Measurements from ENCODE around the gene IL12A. TPM values are rescaled to one million over a fixed set of nuclear protein-coding genes. Genes with fewer than 3 reads are reported as not detected.

Gene IL12A
- total and polyA plus RNA-seq, 10 of the 15 experiments (the other 5 are each of a cell fraction or from before 2014, with no cell fraction given): 0.50 to 10.9 (median 3.5) TPM

- TF ChIP-seq BHLHE40 (IDR thresholded peaks at IDR 0.05; ENCODE audit: borderline replicate concordance in 1 of 2, low read depth in 2 of 2, low read length in 1 of 2) (no peak), POLR2A (IDR thresholded peaks at IDR 0.05; ENCODE audit: low read depth, low read length) (no peak), NR2F1 (conservative IDR thresholded peaks at IDR 0.05) (no peak), NFIC (IDR thresholded peaks at IDR 0.05; ENCODE audit: low read depth, low read length) (no peak)
Measured at GRCh38 chr3:159971311-159971710, 17.3 kb upstream of the IL12A start (continued).

DNA sequence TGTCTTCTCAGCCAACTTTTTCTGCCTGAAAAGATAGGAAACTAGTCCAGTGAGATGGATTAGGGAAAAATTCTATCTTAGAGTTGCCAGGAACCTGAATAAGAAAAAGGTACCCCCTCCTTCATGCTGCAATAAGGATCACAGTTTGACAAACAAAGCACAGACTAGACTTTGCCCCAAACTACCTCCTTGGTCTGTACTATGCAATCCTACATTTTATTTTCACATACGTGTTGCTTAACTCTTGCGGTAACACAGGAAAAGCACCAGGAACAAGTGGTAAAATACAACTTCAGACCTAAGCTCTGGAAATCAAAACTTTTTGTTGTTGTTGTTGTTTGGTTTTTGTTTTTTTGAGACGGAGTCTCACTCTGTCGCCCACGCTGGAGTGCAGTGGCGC, 11.3 kb upstream of the IL12A start:
- no peak overlapping the region for H3K4me2 ChIP-seq (ENCODE audit: control insufficient read depth, insufficient read depth)

More for the DNA sequence above, 11.3 kb upstream of the IL12A start:
- DNase-seq (ENCODE audit: low read depth, low spot score): no peak
- FAIRE-seq: no peak
- no peak overlapping the region for H2AFZ ChIP-seq (ENCODE audit: control insufficient read depth, low read depth, low read length)
- BruUV-seq (replicated peaks): no TSS peak
- ChIA-PET SMC1A (ENCODE audit: uncharacterized antibody, unreplicated experiment) (interaction anchor here (2.6 to 3.9 kb wide), 3 partner anchors 10 to 92 kb away, joined by 9 to 44 read pairs (median 15); partner anchors contain the start of gene IL12A), RAD21 (ENCODE audit: unreplicated experiment) (interaction anchor here (1.3 to 1.7 kb wide), 2 partner anchors 15 to 93 kb away, joined by 3 to 4 read pairs; no protein-coding TSS in a partner anchor), POLR2A (interaction anchor here (1.0 to 1.3 kb wide), 2 partner anchors 9 to 20 kb away, joined by 3 read pairs; no protein-coding TSS in a partner anchor), CTCF (interaction anchor here (1.2 to 9.3 kb wide), 10 partner anchors 9 to 93 kb away, joined by 3 to 75 read pairs (median 4); partner anchors contain the start of gene IL12A)
- no peak overlapping the region for H3K4me3 ChIP-seq
- H3K9ac ChIP-seq (ENCODE audit: control insufficient read depth, insufficient read depth, low read length): no peak overlapping the region
- H3K27ac ChIP-seq (ENCODE audit: control insufficient read depth, insufficient read depth): no peak overlapping the region
- no peaks in the 10 kb centered on the region; a peak in 1 of 4 replicates for H3K27me3 ChIP-seq (replicated peaks in 1 of 2; ENCODE audit: control insufficient read depth in 2 of 2, insufficient read depth in 2 of 2, low read length in 1 of 2)
- H3K4me1 ChIP-seq (ENCODE audit: control insufficient read depth, insufficient read depth, low read length): no peaks in the 10 kb centered on the region
- ATAC-seq: no peak
- intact Hi-C loops (cut with micrococcal nuclease; ENCODE audit: unreplicated experiment): no loop called here
- no peaks in the 10 kb centered on the region for H4K20me1 ChIP-seq (ENCODE audit: control insufficient read depth, insufficient read depth)
- in situ Hi-C loops (cut with MboI): no loop called here
- H3K36me3 ChIP-seq (ENCODE audit: control insufficient read depth in 2 of 2, insufficient read depth in 2 of 2, low read length in 1 of 2): no peaks in the 10 kb centered on the region
- no peaks in the 10 kb centered on the region; the same call in 2 of the 3 replicates for H3K9me3 ChIP-seq (replicated peaks; ENCODE audit: control insufficient read depth, insufficient read depth, low read length)
- no peaks in the 10 kb centered on the region for H3K79me2 ChIP-seq (ENCODE audit: control insufficient read depth, insufficient read depth, low read length)
- 92% methylated on average over 6 of the region's 6 CpGs for WGBS (ENCODE audit: insufficient coverage, insufficient replicate concordance, low lambda C conversion rate, missing lambda C conversion rate)
- TF ChIP-seq EZH2 (IDR thresholded peaks at IDR 0.05; ENCODE audit: borderline replicate concordance, control insufficient read depth, low read depth, low read length) (no peak), PAX5 (IDR thresholded peaks at IDR 0.05; ENCODE audit: borderline replicate concordance, low read depth, low read length) (no peak), KDM1A (IDR thresholded peaks at IDR 0.05; ENCODE audit: borderline replicate concordance) (no peak), RFX5 (IDR thresholded peaks at IDR 0.05; ENCODE audit: low read depth, low read length) (no peak), ZBTB33 (IDR thresholded peaks at IDR 0.05) (no peak), SMAD1 (IDR thresholded peaks at IDR 0.05; ENCODE audit: low read depth, partially characterized antibody) (no peak)
- TF ChIP-seq, protein P1, sequence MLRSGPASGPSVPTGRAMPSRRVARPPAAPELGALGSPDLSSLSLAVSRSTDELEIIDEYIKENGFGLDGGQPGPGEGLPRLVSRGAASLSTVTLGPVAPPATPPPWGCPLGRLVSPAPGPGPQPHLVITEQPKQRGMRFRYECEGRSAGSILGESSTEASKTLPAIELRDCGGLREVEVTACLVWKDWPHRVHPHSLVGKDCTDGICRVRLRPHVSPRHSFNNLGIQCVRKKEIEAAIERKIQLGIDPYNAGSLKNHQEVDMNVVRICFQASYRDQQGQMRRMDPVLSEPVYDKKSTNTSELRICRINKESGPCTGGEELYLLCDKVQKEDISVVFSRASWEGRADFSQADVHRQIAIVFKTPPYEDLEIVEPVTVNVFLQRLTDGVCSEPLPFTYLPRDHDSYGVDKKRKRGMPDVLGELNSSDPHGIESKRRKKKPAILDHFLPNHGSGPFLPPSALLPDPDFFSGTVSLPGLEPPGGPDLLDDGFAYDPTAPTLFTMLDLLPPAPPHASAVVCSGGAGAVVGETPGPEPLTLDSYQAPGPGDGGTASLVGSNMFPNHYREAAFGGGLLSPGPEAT (IDR thresholded peaks at IDR 0.05; ENCODE audit: low read depth): no peak
- TF ChIP-seq, protein P2, sequence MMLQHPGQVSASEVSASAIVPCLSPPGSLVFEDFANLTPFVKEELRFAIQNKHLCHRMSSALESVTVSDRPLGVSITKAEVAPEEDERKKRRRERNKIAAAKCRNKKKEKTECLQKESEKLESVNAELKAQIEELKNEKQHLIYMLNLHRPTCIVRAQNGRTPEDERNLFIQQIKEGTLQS (IDR thresholded peaks at IDR 0.05; ENCODE audit: borderline replicate concordance, extremely low read depth, low read depth, low read length): no peak
- TF ChIP-seq, protein P3, sequence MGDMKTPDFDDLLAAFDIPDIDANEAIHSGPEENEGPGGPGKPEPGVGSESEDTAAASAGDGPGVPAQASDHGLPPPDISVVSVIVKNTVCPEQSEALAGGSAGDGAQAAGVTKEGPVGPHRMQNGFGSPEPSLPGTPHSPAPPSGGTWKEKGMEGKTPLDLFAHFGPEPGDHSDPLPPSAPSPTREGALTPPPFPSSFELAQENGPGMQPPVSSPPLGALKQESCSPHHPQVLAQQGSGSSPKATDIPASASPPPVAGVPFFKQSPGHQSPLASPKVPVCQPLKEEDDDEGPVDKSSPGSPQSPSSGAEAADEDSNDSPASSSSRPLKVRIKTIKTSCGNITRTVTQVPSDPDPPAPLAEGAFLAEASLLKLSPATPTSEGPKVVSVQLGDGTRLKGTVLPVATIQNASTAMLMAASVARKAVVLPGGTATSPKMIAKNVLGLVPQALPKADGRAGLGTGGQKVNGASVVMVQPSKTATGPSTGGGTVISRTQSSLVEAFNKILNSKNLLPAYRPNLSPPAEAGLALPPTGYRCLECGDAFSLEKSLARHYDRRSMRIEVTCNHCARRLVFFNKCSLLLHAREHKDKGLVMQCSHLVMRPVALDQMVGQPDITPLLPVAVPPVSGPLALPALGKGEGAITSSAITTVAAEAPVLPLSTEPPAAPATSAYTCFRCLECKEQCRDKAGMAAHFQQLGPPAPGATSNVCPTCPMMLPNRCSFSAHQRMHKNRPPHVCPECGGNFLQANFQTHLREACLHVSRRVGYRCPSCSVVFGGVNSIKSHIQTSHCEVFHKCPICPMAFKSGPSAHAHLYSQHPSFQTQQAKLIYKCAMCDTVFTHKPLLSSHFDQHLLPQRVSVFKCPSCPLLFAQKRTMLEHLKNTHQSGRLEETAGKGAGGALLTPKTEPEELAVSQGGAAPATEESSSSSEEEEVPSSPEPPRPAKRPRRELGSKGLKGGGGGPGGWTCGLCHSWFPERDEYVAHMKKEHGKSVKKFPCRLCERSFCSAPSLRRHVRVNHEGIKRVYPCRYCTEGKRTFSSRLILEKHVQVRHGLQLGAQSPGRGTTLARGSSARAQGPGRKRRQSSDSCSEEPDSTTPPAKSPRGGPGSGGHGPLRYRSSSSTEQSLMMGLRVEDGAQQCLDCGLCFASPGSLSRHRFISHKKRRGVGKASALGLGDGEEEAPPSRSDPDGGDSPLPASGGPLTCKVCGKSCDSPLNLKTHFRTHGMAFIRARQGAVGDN (IDR thresholded peaks at IDR 0.05): no peak
